ENCODE data around the gene KCNH5. TPM values are rescaled to one million over a fixed set of nuclear protein-coding genes. Genes with fewer than 3 reads are reported as not detected.

The KCNH5 gene
- total RNA-seq, 4 donors from 2014 or later, result not detected

DNA sequence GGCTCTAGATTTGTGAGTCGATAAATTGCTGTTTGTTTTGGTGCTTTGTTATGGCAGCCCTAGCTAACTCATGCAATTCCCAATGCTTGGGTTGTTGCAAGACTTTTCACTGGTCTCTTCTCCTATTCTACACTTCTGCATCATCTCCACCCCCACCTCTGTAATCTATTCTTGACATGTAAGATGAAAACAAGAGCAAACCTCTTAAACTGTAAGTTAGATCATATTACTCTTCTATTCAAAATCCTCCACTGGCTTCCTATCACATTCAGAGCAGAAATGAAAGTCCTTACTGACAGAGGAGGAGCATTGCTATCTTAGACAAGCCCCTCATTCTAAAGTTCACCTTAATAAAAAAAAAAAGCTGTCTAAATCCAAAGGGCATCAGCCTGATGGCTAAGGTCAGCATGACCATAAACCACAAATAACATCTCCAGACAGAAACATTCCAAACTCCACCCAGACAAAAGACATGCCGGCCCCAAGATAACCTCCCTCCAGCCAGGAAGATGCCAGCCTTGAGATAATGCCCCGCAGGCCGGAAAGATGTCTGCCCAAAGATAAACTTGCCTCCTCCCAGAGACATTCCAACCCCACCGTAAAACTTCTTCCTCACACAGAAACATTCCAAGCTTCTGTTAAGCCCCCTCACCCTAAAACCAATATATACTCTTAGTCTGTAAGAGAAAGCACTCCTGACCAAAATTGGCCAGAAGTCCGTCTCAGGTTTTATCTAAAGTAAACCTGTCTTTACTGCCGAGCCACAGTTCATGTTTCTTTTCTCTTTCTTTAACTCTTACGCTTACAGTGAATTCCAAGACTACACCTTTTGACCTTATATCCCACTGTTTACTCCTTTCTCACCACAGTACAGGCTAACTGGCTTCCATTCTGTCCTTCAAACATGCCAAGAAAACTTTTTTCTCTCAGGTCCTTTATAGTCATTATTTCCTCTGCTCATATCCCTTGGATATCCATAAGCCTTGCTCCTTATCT is 308.9 kb downstream of the KCNH5 start:
- in situ Hi-C loops (cut with MboI; ENCODE audit: low sequenced_read_pairs in 4 of 4) (no loop called here), intact Hi-C loops (cut with DNase I; ENCODE audit: low total_unique reads) (no loop called here)
- Histone ChIP-seq H3K27me3 (no peaks in the 10 kb centered on the region), H3K36me3 (no peaks in the 10 kb centered on the region), H3K9me3 (no peaks in the 10 kb centered on the region), H3K4me1 (no peaks in the 10 kb centered on the region), H3K4me3 (no peak overlapping the region), H3K27ac (no peak overlapping the region)
- TF ChIP-seq, protein P1, sequence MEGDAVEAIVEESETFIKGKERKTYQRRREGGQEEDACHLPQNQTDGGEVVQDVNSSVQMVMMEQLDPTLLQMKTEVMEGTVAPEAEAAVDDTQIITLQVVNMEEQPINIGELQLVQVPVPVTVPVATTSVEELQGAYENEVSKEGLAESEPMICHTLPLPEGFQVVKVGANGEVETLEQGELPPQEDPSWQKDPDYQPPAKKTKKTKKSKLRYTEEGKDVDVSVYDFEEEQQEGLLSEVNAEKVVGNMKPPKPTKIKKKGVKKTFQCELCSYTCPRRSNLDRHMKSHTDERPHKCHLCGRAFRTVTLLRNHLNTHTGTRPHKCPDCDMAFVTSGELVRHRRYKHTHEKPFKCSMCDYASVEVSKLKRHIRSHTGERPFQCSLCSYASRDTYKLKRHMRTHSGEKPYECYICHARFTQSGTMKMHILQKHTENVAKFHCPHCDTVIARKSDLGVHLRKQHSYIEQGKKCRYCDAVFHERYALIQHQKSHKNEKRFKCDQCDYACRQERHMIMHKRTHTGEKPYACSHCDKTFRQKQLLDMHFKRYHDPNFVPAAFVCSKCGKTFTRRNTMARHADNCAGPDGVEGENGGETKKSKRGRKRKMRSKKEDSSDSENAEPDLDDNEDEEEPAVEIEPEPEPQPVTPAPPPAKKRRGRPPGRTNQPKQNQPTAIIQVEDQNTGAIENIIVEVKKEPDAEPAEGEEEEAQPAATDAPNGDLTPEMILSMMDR (IDR thresholded peaks at IDR 0.05 in 4 of 5, conservative IDR thresholded peaks at IDR 0.05 in 1 of 5), result no peak
- no peak for TF ChIP-seq POLR2A (IDR thresholded peaks at IDR 0.05)
- no peak for DNase-seq
- no peak for ATAC-seq

DNA sequence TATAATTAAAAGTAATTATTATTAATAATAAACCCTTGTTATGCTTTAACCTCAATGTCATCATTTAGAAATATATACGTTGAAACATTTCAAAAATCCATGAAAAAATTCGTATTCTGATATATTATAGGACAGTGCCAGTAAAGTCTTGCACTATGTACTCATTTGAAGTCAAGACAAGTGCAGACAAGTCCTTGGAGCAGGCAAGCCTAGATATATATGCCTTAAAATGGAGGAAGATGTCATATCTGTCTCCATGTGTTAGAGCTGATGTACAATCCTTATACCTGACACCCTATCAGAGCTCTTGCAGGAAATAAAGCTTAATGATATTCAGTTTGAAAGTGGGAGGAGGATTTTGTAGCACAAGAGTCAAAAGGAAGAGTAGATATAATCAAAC is 310.4 kb downstream of the KCNH5 start:
- no peak for TF ChIP-seq POLR2A (IDR thresholded peaks at IDR 0.05)
- TF ChIP-seq, protein P1 (IDR thresholded peaks at IDR 0.05 in 4 of 5, conservative IDR thresholded peaks at IDR 0.05 in 1 of 5), result no peak

DNA sequence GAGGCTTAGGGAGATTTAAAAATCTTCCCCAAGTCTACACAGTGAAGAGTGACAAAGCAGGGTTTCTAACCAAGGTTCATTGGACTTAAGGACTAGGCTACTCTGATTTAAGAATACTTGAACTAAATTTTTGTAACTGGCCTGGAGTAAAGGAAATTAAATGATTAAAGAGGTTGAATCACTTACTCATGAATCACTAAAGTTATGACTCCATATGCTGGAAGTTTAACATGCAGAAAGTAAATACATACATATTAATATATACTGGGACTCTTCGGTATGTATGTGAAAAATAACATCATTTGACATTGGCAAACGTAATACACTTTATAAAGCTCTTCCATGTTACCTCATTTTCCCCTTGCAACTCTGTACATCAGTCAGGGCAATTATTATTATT is 322.9 kb downstream of the KCNH5 start:
- intact Hi-C loops (cut with DNase I; ENCODE audit: low total_unique reads), result no loop called here
- in situ Hi-C loops (cut with MboI; ENCODE audit: low sequenced_read_pairs in 4 of 4), result no loop called here
- Histone ChIP-seq H3K9me3 (no peaks in the 10 kb centered on the region), H3K4me1 (no peaks in the 10 kb centered on the region), H3K36me3 (no peaks in the 10 kb centered on the region), H3K4me3 (no peak overlapping the region), H3K27ac (no peak overlapping the region), H3K27me3 (no peaks in the 10 kb centered on the region)
- ATAC-seq (no peak), DNase-seq (no peak)
- TF ChIP-seq POLR2A (IDR thresholded peaks at IDR 0.05), result no peak
- TF ChIP-seq, protein P1 (IDR thresholded peaks at IDR 0.05 in 4 of 5, conservative IDR thresholded peaks at IDR 0.05 in 1 of 5), result no peak

More for the DNA sequence above, 310.4 kb downstream of the KCNH5 start:
- Histone ChIP-seq H3K4me1 (no peaks in the 10 kb centered on the region), H3K27me3 (no peaks in the 10 kb centered on the region), H3K4me3 (no peak overlapping the region), H3K9me3 (no peaks in the 10 kb centered on the region), H3K36me3 (no peaks in the 10 kb centered on the region), H3K27ac (no peak overlapping the region)
- ATAC-seq, result no peak
- intact Hi-C loops (cut with DNase I; ENCODE audit: low total_unique reads) (no loop called here), in situ Hi-C loops (cut with MboI; ENCODE audit: low sequenced_read_pairs in 4 of 4) (no loop called here)
- no peak for DNase-seq

DNA sequence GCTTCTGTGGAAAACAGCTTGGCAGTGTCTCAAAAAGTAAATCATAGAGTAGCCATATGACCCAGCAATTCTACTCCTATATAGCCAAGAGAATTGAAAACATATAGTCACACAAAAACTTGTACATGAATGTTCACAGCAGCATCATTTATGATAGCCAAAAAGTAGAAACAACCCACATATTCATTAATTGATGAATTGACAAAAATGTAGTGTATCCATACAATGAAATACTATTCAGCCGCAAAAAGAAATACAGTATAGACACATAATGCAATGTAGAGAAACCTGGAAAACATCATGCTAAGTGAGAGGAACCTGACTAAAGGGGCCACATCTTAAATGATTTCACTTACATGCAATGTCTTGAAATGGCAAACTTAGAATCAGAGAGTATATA is 326.6 kb downstream of the KCNH5 start:
- no peak for DNase-seq

More for the DNA sequence above, 326.6 kb downstream of the KCNH5 start:
- intact Hi-C loops (cut with DNase I; ENCODE audit: low total_unique reads), result no loop called here
- Histone ChIP-seq H3K27ac (no peak overlapping the region), H3K4me1 (no peaks in the 10 kb centered on the region), H3K27me3 (no peaks in the 10 kb centered on the region), H3K4me3 (no peak overlapping the region), H3K36me3 (no peaks in the 10 kb centered on the region), H3K9me3 (no peaks in the 10 kb centered on the region)
- TF ChIP-seq, protein P1 (IDR thresholded peaks at IDR 0.05 in 4 of 5, conservative IDR thresholded peaks at IDR 0.05 in 1 of 5), result no peak
- in situ Hi-C loops (cut with MboI; ENCODE audit: low sequenced_read_pairs in 4 of 4), result no loop called here
- no peak for ATAC-seq

Measured in gastrocnemius medialis (tissue), 4 donors.